SW480 (cell line): ENCODE measurements around the gene APOBEC4.
A peak's percentile ranks its signal among the peaks of the same experiment; 100 is the strongest.

ENCODE experiments used
- DNase-seq: peaks from one replicate; pipeline ENCODE4 v3.0.0-alpha.2; 2016; ENCODE audit warnings: low spot score

APOBEC4 gene

GRCh38 chr1:183674886-183675285 lies 21.8 kb upstream of the APOBEC4 start:
- no peak for DNase-seq

- DNase-seq = no peak
Measured at GRCh38 chr1:183674339-183674738, 21.2 kb upstream of the APOBEC4 start.

GRCh38 chr1:183673605-183674323 lies 20.6 kb upstream of the APOBEC4 start:
- DNase-seq = no peak

GRCh38 chr1:183670169-183670568 lies 17.1 kb upstream of the APOBEC4 start:
- DNase-seq = no peak

GRCh38 chr1:183656355-183656754 lies 3.2 kb upstream of the APOBEC4 start:
- no peak for DNase-seq

GRCh38 chr1:183655562-183656075 lies 2.5 kb upstream of the APOBEC4 start:
- DNase-seq = peak; percentile 81

GRCh38 chr1:183654706-183655105 lies 1.6 kb upstream of the APOBEC4 start:
- no peak for DNase-seq

- DNase-seq = no peak
Measured at GRCh38 chr1:183653876-183654451, 848 bp upstream of the APOBEC4 start.

GRCh38 chr1:183653462-183653794 lies 312 bp upstream of the APOBEC4 start:
- no peak for DNase-seq

- DNase-seq = no peak
Measured at GRCh38 chr1:183652107-183652506, 1.0 kb downstream of the APOBEC4 start.

GRCh38 chr1:183651612-183652011 lies 1.5 kb downstream of the APOBEC4 start:
- no peak for DNase-seq

GRCh38 chr1:183648042-183648441 lies 5.1 kb downstream of the APOBEC4 start:
- no peak for DNase-seq

GRCh38 chr1:183646776-183647175 lies 6.3 kb downstream of the APOBEC4 start:
- no peak for DNase-seq

GRCh38 chr1:183645531-183645930 lies 7.6 kb downstream of the APOBEC4 start:
- DNase-seq = no peak

GRCh38 chr1:183642166-183642565 lies 10.9 kb downstream of the APOBEC4 start:
- DNase-seq = no peak

- DNase-seq = no peak
Measured at GRCh38 chr1:183640193-183640592, 12.9 kb downstream of the APOBEC4 start.

GRCh38 chr1:183638649-183639387 lies 14.3 kb downstream of the APOBEC4 start:
- no peak for DNase-seq

- no peak for DNase-seq
Measured at GRCh38 chr1:183636783-183637182, 16.3 kb downstream of the APOBEC4 start.

- DNase-seq = no peak
Measured at GRCh38 chr1:183636334-183636682, 16.8 kb downstream of the APOBEC4 start.

- peak; percentile 95 for DNase-seq
Measured at GRCh38 chr1:183635606-183636333, 17.3 kb downstream of the APOBEC4 start, which contains the start of gene ARPC5. Gene ARPC5 (minus strand): TSS chr1:183635783. CDS start chr1:183635659, 124 bp downstream.

GRCh38 chr1:183635099-183635605 lies 18.0 kb downstream of the APOBEC4 start:
- peak; percentile 17 for DNase-seq

GRCh38 chr1:183634429-183635065 lies 18.6 kb downstream of the APOBEC4 start:
- no peak for DNase-seq
